ENCODE data around the gene FOXO3. TPM values are rescaled to one million over a fixed set of nuclear protein-coding genes. Genes with fewer than 3 reads are reported as not detected.
"Not testable (repeated sequence)": the region's sequence is repeated elsewhere in the genome, so short reads cannot be mapped to it uniquely, and the experiment has no call there.

Gene FOXO3
- total RNA-seq, 1 donor = 63.6 TPM

DNA sequence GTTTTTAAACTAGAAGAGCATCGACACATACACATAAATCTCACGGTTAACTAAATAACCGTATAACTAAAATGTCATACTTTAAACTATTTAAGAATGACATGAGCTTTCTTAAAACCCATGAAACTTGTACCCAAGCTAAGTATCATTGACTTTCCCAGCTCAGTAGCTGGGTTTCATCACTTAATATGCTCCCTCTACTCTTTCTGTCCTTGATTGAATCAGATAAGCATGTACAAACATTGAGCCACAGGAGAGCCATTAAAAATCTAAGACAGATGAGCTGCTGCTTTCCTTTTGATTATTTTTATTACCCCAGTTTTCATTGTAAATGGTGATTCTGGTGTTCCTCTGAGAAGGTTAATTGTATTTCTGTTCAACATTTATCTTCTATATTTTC lies 115.8 kb downstream of the FOXO3 start:
- H3K27me3 ChIP-seq (ENCODE audit: insufficient read depth, low read length) = no peaks in the 10 kb centered on the region
- no peak overlapping the region for H3K4me3 ChIP-seq (ENCODE audit: low read length)
- no peaks in the 10 kb centered on the region for H3K9me3 ChIP-seq (ENCODE audit: low read depth, low read length)
- H3K4me1 ChIP-seq (ENCODE audit: insufficient read depth, low read length) = peaks cover 14% of the 10 kb centered on the region

DNA sequence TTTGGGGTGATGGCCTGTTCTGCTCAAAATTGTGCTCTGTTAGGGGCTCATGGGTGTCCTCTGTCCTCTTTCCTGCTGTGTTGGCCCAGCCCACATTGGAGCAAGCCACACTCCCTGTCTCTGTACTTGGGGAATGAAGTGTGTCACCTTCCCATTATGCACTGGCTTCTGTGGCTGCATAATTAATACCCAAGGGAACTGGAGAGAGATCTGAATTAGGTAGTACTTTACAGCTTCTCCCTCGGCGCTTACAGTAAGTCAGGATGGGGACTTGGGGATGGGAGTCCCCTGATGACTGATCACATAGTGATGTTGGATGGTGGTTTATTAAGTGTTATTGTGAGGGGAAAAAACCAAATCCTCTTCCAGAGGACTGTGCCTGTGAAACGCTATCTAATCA lies 116.6 kb downstream of the FOXO3 start:
- H3K4me3 ChIP-seq (ENCODE audit: low read length) = no peak overlapping the region
- H3K4me1 ChIP-seq (ENCODE audit: insufficient read depth, low read length) = peaks cover 14% of the 10 kb centered on the region
- H3K9me3 ChIP-seq (ENCODE audit: low read depth, low read length) = no peaks in the 10 kb centered on the region
- H3K27me3 ChIP-seq (ENCODE audit: insufficient read depth, low read length) = no peaks in the 10 kb centered on the region

DNA sequence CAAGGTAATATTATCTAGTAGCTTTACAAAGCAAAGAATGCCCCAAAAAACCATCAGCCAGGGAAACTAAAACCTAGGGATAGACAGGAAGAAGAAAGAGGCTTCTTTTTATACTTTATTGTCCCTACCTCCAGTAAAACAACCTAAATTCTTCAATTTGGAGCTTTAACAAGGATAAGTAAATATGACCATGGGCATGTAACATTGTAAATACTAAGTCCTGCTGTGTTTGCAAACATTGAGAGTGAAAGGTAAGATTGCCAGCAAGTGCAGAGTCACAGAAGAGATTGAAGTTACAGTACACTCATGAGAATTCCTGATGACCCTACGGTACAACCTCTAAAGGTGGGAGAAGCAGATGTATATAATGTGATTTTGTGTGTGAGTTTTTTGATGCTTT lies 117.2 kb downstream of the FOXO3 start:
- peaks cover 8% of the 10 kb centered on the region for H3K4me1 ChIP-seq (ENCODE audit: insufficient read depth, low read length)
- no peaks in the 10 kb centered on the region for H3K9me3 ChIP-seq (ENCODE audit: low read depth, low read length)
- no peak overlapping the region for H3K4me3 ChIP-seq (ENCODE audit: low read length)
- no peaks in the 10 kb centered on the region for H3K27me3 ChIP-seq (ENCODE audit: insufficient read depth, low read length)

DNA sequence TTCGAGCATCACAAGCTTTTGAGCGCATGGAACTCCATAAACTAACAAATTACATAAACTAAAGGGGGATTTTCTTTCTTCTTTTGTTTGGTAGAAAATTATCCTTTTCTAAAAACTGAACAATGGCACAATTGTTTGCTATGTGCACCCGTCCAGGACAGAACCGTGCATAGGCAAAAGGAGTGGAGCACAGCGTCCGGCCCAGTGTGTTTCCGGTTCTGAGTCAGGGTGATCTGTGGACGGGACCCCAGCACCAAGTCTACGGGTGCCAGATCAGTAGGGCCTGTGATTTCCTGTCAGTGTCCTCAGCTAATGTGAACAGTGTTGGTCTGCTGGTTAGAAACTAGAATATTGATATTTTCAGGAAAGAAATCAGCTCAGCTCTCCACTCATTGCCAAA lies 119.6 kb downstream of the FOXO3 start:
- not testable (repeated sequence) for H3K9me3 ChIP-seq (ENCODE audit: low read depth, low read length); H3K27me3 ChIP-seq (ENCODE audit: insufficient read depth, low read length); H3K4me3 ChIP-seq (ENCODE audit: low read length); H3K4me1 ChIP-seq (ENCODE audit: insufficient read depth, low read length)

DNA sequence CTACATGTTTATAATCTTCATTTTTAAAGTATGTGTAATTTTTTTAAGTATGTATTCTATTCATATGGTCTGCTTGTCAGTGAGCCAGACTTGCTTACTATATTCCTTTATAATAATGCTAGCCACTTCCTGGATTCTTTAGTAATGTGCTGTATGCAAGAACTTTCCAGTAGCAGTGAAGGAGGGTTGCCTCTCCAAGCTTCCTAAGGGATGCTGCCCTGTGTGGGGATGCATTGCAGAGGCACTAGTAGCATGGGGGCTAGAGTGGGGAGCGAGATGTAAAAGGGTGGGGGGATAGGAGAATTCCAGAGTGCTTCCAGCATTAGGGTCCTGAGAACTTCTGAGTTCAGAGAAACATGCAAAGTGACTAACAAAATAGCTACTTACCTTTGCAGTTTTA lies 121.0 kb downstream of the FOXO3 start:
- H3K4me1 ChIP-seq (ENCODE audit: insufficient read depth, low read length); H3K4me3 ChIP-seq (ENCODE audit: low read length); H3K27me3 ChIP-seq (ENCODE audit: insufficient read depth, low read length); H3K9me3 ChIP-seq (ENCODE audit: low read depth, low read length): not testable (repeated sequence)

DNA sequence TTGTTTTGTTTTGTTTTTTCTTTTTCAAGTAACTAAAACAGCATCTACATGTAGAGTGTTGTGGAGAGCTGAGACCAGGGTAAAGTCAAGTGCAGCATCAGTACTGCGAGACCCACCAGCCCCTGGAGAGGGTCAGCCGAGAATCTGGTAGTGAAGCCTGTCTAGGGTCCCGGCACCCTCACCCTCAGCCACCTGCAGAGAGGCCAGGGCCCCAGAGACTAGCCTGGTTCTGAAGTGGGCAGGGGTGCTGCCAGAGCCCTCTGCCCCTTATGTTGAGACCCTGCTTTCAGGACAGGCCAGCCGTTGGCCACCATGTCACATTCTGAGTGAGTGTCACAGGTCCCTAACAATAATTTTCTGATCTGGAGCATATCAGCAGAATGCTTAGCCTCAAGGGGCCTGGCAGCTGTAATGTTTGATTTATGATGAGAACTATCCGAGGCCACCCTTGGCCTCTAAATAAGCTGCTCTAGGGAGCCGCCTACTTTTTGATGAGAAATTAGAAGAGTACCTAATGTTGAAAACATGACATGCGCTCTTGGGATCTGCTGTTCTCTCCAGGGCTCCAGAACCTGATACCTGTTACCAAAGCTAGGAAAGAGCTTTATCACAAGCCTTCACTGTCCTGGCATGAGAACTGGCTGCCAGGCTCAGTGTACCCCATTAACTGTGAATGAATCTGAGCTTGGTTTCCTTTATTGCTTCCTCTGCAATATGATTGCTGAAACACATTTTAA lies 121.8 kb downstream of the FOXO3 start:
- H3K9me3 ChIP-seq (ENCODE audit: low read depth, low read length); H3K4me3 ChIP-seq (ENCODE audit: low read length); H3K27me3 ChIP-seq (ENCODE audit: insufficient read depth, low read length); H3K4me1 ChIP-seq (ENCODE audit: insufficient read depth, low read length): not testable (repeated sequence)

GRCh38 chr6:108683976-108684375 lies 123.3 kb downstream of the FOXO3 start:
- H3K4me1 ChIP-seq (ENCODE audit: insufficient read depth, low read length); H3K9me3 ChIP-seq (ENCODE audit: low read depth, low read length); H3K4me3 ChIP-seq (ENCODE audit: low read length); H3K27me3 ChIP-seq (ENCODE audit: insufficient read depth, low read length): not testable (repeated sequence)

DNA sequence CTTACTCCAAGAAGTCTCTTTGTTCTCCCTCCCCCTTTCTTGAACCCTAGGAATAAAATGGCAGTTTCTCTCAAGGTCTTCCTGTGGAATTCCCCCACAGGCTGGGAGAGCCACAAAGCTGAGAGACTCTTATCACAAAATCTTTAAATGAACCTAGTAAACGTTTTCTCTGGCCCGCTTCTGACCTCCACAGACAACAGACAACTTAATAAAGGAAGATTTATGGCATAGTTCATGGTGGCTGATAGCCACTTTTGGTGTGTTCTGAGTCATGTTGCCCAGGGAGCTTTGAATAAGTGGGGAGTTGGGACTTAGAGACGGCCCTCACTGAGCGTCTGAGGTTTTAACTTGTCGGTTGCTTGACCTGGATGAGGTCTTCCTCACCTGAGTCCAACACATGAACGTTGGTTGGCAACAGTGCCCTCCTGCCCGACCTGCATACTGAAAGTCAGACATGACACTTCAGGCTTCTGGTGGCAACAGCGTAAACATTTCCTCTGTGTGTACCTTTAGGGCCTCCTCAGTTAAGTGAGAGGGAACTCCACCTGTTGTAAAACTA lies 124.1 kb downstream of the FOXO3 start:
- Histone ChIP-seq H3K27me3 (ENCODE audit: insufficient read depth, low read length) (no peaks in the 10 kb centered on the region), H3K4me1 (ENCODE audit: insufficient read depth, low read length) (peaks cover 12% of the 10 kb centered on the region), H3K9me3 (ENCODE audit: low read depth, low read length) (no peaks in the 10 kb centered on the region), H3K4me3 (ENCODE audit: low read length) (no peak overlapping the region)

- no peaks in the 10 kb centered on the region for H3K27me3 ChIP-seq (ENCODE audit: insufficient read depth, low read length)
- no peak overlapping the region for H3K4me3 ChIP-seq (ENCODE audit: low read length)
- H3K9me3 ChIP-seq (ENCODE audit: low read depth, low read length) = no peaks in the 10 kb centered on the region
- peaks cover 14% of the 10 kb centered on the region for H3K4me1 ChIP-seq (ENCODE audit: insufficient read depth, low read length)
Measured at GRCh38 chr6:108685970-108686369, 125.3 kb downstream of the FOXO3 start.

GRCh38 chr6:108686896-108687295 lies 126.2 kb downstream of the FOXO3 start:
- Histone ChIP-seq H3K27me3 (ENCODE audit: insufficient read depth, low read length) (no peaks in the 10 kb centered on the region), H3K4me3 (ENCODE audit: low read length) (no peak overlapping the region), H3K4me1 (ENCODE audit: insufficient read depth, low read length) (peaks cover 14% of the 10 kb centered on the region)

DNA sequence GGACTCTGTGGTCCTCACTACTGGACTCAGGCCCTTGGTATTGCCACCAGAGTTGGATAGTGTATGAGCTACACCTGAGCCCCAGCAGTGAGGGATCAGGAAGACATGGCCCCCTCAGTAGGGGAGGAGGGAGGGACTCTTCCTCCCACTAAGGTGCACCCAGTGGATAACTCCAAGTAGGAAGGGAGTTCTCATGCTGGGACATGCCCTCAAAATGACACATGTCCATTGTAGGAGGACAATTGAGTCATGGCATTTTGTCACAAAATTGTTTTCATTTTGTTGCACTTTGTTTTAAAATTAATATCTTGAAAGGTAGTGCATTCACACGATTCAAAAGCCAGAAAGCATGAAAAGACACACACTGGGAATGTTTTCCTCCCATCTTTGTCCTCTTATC lies 127.2 kb downstream of the FOXO3 start:
- Histone ChIP-seq H3K4me3 (ENCODE audit: low read length) (no peak overlapping the region), H3K4me1 (ENCODE audit: insufficient read depth, low read length) (peaks cover 14% of the 10 kb centered on the region), H3K9me3 (ENCODE audit: low read depth, low read length) (no peaks in the 10 kb centered on the region), H3K27me3 (ENCODE audit: insufficient read depth, low read length) (no peaks in the 10 kb centered on the region)

More at GRCh38 chr6:108686896-108687295, 126.2 kb downstream of the FOXO3 start:
- no peaks in the 10 kb centered on the region for H3K9me3 ChIP-seq (ENCODE audit: low read depth, low read length)

DNA sequence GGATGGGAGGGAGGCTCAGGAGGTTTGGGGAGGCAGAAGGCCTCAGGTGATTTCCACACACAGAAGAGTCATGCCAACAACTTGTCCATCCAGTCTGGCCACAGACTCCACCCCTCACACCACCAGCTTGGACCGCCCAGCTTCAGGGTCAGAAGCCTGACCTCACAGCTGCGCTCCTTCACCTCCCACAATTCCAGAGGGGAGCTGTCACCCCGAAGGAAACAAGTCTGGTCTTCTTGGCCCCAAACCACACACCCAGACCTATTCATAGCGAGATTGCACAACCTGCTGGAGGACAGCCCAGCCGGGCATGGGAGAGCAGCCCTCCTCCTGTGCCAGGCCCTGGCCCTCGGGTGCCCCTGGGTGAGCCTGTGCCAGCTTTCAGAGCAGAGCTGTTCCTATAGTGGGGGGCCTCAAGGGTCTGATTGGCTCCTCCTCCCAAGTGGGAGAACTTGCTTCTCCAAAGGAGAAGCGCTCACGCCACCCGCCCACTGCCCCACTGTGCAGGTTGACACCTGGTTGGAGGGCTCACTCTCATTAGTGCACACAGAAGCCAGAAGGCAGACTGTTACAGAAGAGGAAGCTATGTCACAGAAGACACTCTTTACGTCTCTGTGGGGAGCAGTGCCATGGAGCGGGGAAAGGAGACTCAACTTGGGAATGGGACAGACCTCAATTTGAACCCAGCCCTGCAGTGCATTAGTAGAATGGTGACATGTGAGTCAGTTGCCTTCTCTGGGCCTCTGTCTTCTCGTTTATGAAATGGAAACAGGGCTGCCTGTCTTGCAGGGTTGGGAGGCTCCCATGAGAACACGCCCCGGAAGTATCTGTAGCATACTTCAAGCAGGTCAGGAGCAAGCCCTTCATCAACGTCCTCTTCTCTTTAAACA lies 128.8 kb downstream of the FOXO3 start:
- H3K27me3 ChIP-seq (ENCODE audit: insufficient read depth, low read length) = no peaks in the 10 kb centered on the region
- no peak overlapping the region for H3K4me3 ChIP-seq (ENCODE audit: low read length)
- no peaks in the 10 kb centered on the region for H3K9me3 ChIP-seq (ENCODE audit: low read depth, low read length)
- peaks cover 14% of the 10 kb centered on the region for H3K4me1 ChIP-seq (ENCODE audit: insufficient read depth, low read length)

DNA sequence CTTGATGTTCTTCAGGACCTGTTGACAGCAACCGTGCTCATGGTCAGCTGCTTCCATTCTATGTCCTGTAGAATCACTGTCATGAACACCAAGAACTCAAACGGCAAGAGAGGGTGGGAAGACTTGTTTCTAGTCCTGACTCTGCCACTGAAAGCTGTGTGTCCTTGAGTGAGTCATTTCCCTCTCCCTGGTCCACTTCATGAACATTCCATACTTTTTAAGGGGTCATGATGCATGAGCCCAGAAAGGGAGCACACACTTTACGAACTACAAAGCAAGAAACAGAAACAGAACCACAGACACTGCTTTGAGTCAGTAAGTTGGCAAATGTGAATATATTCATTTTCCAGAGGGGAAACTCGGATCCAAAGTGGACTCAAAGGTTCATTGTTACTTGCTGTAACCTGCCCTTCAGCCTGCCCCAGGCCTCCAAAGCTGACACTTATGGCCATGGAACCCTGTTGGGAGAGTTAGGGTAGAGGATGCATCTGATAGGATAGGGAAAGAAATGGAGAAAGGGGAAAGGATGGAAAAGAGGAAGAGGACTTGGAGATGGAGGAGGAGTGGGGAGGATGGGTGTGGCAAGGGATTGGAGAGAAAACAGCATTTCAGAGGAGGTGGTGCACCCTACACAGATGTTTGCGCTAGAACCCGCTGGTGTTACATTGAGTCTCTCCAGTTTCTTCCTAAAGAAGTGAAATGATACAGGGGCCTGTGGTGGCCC lies 129.8 kb downstream of the FOXO3 start:
- Histone ChIP-seq H3K9me3 (ENCODE audit: low read depth, low read length) (no peaks in the 10 kb centered on the region), H3K4me1 (ENCODE audit: insufficient read depth, low read length) (peaks cover 14% of the 10 kb centered on the region), H3K27me3 (ENCODE audit: insufficient read depth, low read length) (no peaks in the 10 kb centered on the region), H3K4me3 (ENCODE audit: low read length) (no peak overlapping the region)

DNA sequence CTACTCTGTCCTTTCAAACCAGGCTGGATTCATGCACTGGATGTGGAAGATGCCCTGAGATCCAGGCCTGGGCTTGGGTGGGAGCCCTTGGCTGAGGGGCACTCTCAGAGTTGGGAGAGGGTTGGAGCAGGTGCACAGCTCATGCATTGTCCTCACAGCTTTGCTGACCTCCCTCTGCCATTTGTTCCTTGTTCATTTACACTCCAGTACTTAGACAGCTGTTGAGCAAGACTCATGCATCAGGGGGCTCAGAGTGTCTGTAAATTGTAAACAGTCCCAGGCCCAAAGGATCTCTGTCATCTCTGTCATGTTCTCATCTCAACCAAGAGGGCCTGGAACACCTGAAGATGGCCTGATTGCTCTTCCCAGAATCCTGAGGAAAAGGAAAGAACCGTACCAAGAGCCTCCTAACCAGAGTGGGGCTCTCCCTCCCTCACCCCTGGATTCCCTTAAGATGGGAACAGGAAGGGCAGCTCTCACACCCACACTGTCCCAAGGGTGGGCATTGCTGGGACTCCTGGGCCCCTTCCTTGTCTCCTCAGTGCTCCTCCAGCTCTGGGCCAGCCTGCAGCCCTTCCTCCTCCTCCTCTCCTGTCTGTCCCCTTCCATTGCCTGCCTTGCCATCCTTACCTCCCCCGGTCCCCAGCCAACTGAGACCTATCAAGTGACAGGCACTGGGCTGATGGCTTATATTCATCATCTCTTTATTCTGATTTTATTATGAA lies 132.9 kb downstream of the FOXO3 start:
- Histone ChIP-seq H3K4me1 (ENCODE audit: insufficient read depth, low read length) (peaks cover 14% of the 10 kb centered on the region), H3K9me3 (ENCODE audit: low read depth, low read length) (no peaks in the 10 kb centered on the region), H3K4me3 (ENCODE audit: low read length) (no peak overlapping the region), H3K27me3 (ENCODE audit: insufficient read depth, low read length) (no peaks in the 10 kb centered on the region)
